Activated naive CD4-positive, alpha-beta T cell treated with anti-CD3 and anti-CD28 coated beads, Interleukin-2, amount 50 U/mL, for 24 hours (primary cell): ENCODE measurements around the gene SHKBP1.
A peak's percentile ranks its signal among the peaks of the same experiment; 100 is the strongest.
"Not testable (repeated sequence)": the region's sequence is repeated elsewhere in the genome, so short reads cannot be mapped to it uniquely, and the experiment has no call there.

Source experiments
- H3K27ac Mint-ChIP-seq: one replicate; pipeline ENCODE4 v1.8.0; 2021; ENCODE audit warnings: mild to moderate bottlenecking, mixed read lengths
- H3K27me3 Mint-ChIP-seq: one replicate; pipeline ENCODE4 v1.8.0; 2021; ENCODE audit warnings: mixed read lengths
- H3K36me3 Mint-ChIP-seq: one replicate; pipeline ENCODE4 v1.8.0; 2021; ENCODE audit warnings: mixed read lengths
- H3K4me1 Mint-ChIP-seq: one replicate; pipeline ENCODE4 v1.8.0; 2021; ENCODE audit warnings: mixed read lengths
- H3K4me3 Mint-ChIP-seq: one replicate; pipeline ENCODE4 v1.8.0; 2021; ENCODE audit warnings: mild to moderate bottlenecking, mixed read lengths
- H3K9me3 Mint-ChIP-seq: one replicate; pipeline ENCODE4 v1.8.0; 2021; ENCODE audit warnings: mixed read lengths

SHKBP1 gene

GRCh38 chr19:40588926-40589569 lies 12.4 kb downstream of the SHKBP1 start:
- Mint-ChIP-seq H3K4me1 (peaks cover 9% of the 10 kb centered on the region), H3K27me3 (no peaks in the 10 kb centered on the region), H3K9me3 (no peaks in the 10 kb centered on the region), H3K4me3 (no peak overlapping the region), H3K36me3 (peaks cover 10% of the 10 kb centered on the region), H3K27ac (no peak overlapping the region)

GRCh38 chr19:40589591-40590429 lies 13.1 kb downstream of the SHKBP1 start:
- H3K27me3 Mint-ChIP-seq: no peaks in the 10 kb centered on the region
- H3K4me3 Mint-ChIP-seq: no peak overlapping the region
- peaks cover 9% of the 10 kb centered on the region for H3K36me3 Mint-ChIP-seq
- peaks cover 16% of the 10 kb centered on the region for H3K4me1 Mint-ChIP-seq
- peak overlapping the region; percentile 59 for H3K27ac Mint-ChIP-seq
- H3K9me3 Mint-ChIP-seq: no peaks in the 10 kb centered on the region

DNA sequence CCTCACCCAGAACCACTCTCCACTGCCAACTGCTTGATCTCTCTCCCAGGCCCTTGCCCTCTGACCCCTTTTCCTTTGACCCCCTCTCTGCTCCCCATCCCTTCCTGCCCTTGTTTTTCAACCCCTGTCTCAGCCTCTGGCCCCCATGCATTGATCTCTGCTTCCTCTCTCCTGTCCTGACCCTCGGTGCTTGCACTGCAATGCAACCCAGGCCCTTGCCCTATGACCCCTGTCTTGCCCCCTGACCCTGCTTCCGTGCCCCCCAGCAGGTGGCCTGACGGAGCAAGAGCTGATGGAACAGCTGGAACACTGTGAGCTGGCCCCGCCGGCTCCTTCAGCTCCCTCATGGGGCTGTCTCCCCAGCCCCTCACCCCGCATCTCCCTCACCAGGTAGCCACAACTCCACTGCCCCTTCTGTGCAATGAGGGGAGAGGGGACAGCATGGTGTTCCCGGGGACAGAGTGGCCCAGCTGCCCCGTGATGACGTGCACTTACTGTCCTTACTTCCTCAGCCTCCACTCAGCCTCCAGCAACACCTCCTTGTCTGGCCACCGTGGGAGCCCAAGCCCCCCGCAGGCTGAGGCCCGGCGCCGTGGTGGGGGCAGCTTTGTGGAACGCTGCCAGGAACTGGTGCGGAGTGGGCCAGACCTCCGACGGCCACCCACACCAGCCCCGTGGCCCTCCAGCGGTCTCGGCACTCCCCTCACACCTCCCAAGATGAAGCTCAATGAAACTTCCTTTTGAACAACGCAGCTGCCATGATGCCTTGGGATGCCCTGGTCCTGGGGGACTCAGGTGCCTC lies 14.0 kb downstream of the SHKBP1 start:
- Mint-ChIP-seq H3K27me3 (no peaks in the 10 kb centered on the region), H3K4me1 (peaks cover 18% of the 10 kb centered on the region), H3K9me3 (no peaks in the 10 kb centered on the region), H3K36me3 (peaks cover 8% of the 10 kb centered on the region), H3K27ac (no peak overlapping the region), H3K4me3 (no peak overlapping the region)

- not testable (repeated sequence) for H3K27ac Mint-ChIP-seq, H3K4me3 Mint-ChIP-seq, H3K9me3 Mint-ChIP-seq, H3K27me3 Mint-ChIP-seq, H3K36me3 Mint-ChIP-seq
- peaks cover 11% of the 10 kb centered on the region for H3K4me1 Mint-ChIP-seq
Measured at GRCh38 chr19:40591724-40592123, 15.1 kb downstream of the SHKBP1 start.

DNA sequence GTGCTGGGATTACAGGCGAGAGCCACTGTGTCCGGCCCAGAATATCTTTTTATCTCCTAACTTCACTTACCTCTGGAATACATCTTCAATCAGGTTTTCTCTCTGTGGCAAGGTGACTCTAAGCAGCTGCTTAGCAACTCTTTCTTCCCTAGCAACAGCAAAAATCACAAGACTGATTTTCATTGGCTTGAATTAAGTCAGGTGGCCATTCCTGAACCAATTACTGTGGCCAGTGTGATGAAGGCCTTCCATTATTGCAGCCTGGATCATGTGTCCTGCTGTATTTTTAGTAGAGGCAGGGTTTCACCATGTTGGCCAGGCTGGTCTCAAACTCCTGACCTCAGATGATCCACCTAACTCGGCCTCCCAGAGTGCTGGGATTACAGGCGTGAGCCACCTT lies 15.5 kb downstream of the SHKBP1 start:
- Mint-ChIP-seq H3K9me3 (no peaks in the 10 kb centered on the region), H3K36me3 (peaks cover 2% of the 10 kb centered on the region), H3K27me3 (peaks cover 3% of the 10 kb centered on the region), H3K4me3 (no peak overlapping the region), H3K27ac (no peak overlapping the region), H3K4me1 (peaks cover 12% of the 10 kb centered on the region)

GRCh38 chr19:40594255-40594654 lies 17.6 kb downstream of the SHKBP1 start:
- H3K27ac Mint-ChIP-seq: no peak overlapping the region
- no peak overlapping the region for H3K4me3 Mint-ChIP-seq
- no peaks in the 10 kb centered on the region for H3K9me3 Mint-ChIP-seq
- peaks cover 24% of the 10 kb centered on the region for H3K4me1 Mint-ChIP-seq
- H3K27me3 Mint-ChIP-seq: peaks cover 7% of the 10 kb centered on the region
- no peaks in the 10 kb centered on the region for H3K36me3 Mint-ChIP-seq

DNA sequence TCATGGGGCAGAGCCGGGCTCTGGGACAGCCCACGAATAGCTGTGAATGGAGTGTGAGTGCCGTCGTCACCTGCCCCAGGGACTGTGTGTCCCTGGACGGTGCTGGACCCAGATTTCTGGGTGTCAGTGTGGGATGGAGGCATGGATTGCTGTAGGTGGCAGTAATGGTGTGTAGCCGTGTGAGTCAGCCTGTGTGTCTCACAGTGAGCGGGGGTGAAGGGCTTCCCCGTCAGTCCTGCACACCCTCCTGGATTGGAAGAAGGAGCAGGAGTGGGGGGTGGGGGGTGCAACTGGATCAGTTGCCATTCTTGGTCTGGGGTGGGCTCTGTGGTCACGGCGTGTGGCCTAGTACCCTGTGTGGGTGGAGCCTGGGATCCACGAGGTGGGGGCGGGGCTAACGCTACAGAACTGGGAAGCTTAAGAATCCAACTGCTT lies 18.0 kb downstream of the SHKBP1 start:
- Mint-ChIP-seq H3K9me3 (no peaks in the 10 kb centered on the region), H3K4me3 (peak overlapping the region; percentile 15), H3K27me3 (peaks cover 10% of the 10 kb centered on the region)

GRCh38 chr19:40596608-40597328 lies 20.1 kb downstream of the SHKBP1 start:
- peaks cover 40% of the 10 kb centered on the region for H3K4me1 Mint-ChIP-seq
- H3K27ac Mint-ChIP-seq: no peak overlapping the region
- no peaks in the 10 kb centered on the region for H3K9me3 Mint-ChIP-seq
- H3K27me3 Mint-ChIP-seq: peaks cover 18% of the 10 kb centered on the region
- H3K36me3 Mint-ChIP-seq: no peaks in the 10 kb centered on the region
- H3K4me3 Mint-ChIP-seq: no peak overlapping the region

More for the DNA sequence above, 18.0 kb downstream of the SHKBP1 start:
- Mint-ChIP-seq H3K27ac (peak overlapping the region; percentile 17), H3K4me1 (peaks cover 28% of the 10 kb centered on the region), H3K36me3 (no peaks in the 10 kb centered on the region)

- Mint-ChIP-seq H3K36me3 (no peaks in the 10 kb centered on the region), H3K4me1 (peaks cover 43% of the 10 kb centered on the region), H3K27me3 (peaks cover 18% of the 10 kb centered on the region), H3K4me3 (peak overlapping the region; percentile 23), H3K9me3 (no peaks in the 10 kb centered on the region), H3K27ac (no peak overlapping the region)
Measured at GRCh38 chr19:40597329-40597838, 20.7 kb downstream of the SHKBP1 start.

DNA sequence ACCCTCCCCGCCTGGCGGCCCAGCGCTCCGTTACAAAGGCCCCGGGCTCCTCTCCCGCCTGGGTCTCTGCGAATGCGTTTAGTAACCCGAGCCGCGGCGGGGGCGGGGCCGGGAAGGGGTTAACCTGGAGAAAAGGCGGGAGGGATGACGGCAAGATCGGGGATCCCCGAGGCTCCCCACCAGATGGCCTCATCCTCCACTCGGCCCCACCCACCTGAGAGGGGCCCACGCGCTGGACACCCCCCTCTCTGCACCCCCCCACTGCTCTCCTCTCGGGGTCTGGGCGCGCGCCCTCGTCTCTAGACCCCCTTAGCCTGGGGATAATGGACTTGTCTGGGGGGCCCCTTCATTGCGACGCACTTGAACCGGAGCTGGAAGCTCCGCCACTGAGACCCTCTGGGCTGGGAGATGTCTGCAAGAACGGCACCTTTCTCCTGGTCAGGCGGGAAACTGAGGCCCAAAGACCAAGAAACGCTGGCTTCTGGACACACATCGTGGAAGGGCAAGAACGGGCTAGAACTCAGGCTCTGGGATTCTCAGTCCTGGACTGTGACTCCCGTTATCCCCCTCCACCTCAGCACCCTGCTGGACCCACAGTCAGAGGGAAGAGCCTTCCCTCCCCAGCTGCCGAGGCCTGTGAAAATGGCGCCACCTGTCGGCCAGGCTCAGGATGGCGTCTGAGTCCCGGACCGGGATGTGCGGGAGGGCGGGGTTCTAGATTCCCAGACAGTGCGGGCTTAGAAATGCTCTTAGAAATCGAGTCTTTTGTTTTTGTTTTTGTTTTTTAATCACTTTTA lies 21.6 kb downstream of the SHKBP1 start:
- Mint-ChIP-seq H3K27ac (no peak overlapping the region), H3K4me3 (no peak overlapping the region), H3K27me3 (peaks cover 18% of the 10 kb centered on the region), H3K36me3 (no peaks in the 10 kb centered on the region), H3K4me1 (peaks cover 53% of the 10 kb centered on the region), H3K9me3 (no peaks in the 10 kb centered on the region)

DNA sequence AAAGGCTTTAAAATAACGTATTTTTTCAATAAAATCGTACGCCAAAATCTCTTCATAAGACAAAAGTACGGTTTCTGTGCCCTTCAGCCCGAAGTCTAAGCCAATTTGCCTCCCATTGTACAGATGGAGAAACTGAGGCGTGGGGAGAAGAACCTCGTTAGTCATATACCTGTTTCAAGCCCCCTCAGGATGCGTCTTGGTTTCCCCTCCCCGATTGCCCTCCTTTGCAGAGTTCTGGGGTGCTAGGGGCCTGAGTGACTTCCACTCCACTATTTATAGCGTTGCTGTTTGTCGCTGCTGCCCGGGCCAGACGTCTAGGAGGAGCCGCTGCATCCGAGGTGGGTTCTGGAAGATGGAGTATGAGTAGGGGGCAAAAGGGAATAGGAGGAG lies 22.2 kb downstream of the SHKBP1 start:
- peaks cover 56% of the 10 kb centered on the region for H3K4me1 Mint-ChIP-seq
- H3K36me3 Mint-ChIP-seq: no peaks in the 10 kb centered on the region
- H3K4me3 Mint-ChIP-seq: no peak overlapping the region
- peak overlapping the region; percentile 27 for H3K27ac Mint-ChIP-seq
- peaks cover 18% of the 10 kb centered on the region for H3K27me3 Mint-ChIP-seq
- H3K9me3 Mint-ChIP-seq: no peaks in the 10 kb centered on the region

- Mint-ChIP-seq H3K4me3 (peak overlapping the region; percentile 79), H3K27ac (peak overlapping the region; percentile 27), H3K4me1 (peaks cover 56% of the 10 kb centered on the region), H3K27me3 (peaks cover 18% of the 10 kb centered on the region), H3K9me3 (no peaks in the 10 kb centered on the region), H3K36me3 (no peaks in the 10 kb centered on the region)
Measured at GRCh38 chr19:40599331-40599901, 22.7 kb downstream of the SHKBP1 start.

GRCh38 chr19:40599902-40600569 lies 23.4 kb downstream of the SHKBP1 start:
- Mint-ChIP-seq H3K36me3 (no peaks in the 10 kb centered on the region), H3K4me3 (peak overlapping the region; percentile 79), H3K4me1 (peaks cover 52% of the 10 kb centered on the region), H3K9me3 (no peaks in the 10 kb centered on the region), H3K27ac (peak overlapping the region; percentile 6), H3K27me3 (peaks cover 18% of the 10 kb centered on the region)
